Gastrocnemius medialis (tissue), 4 donors: ENCODE results near the gene PTGIS.

ENCODE experiments used
- CTCF ChIP-seq, 5 experiments: fragments of 450-650 bp in 3 of 5; fragments of 200-600 bp in 2 of 5; sonication (generic) in 2 of 5; IDR thresholded peaks in 4 of 5; conservative IDR thresholded peaks in 1 of 5; 1 replicate in 4 of 5; 2 replicates in 1 of 5; pipeline ENCODE4 v1.5.1; 2016 to 2019; ENCODE audit warnings: antibody characterized with exemption in 5 of 5, mild to moderate bottlenecking in 3 of 5, moderate library complexity in 3 of 5
- POLR2A ChIP-seq, 2 donors: fragments of 450-650 bp; IDR thresholded peaks; one replicate each; pipeline ENCODE4 v1.6.1; 2017; ENCODE audit warnings: antibody characterized with exemption in 2 of 2, mild to moderate bottlenecking in 2 of 2, moderate library complexity in 2 of 2

- no peak for TF ChIP-seq CTCF (IDR thresholded peaks at IDR 0.05 in 4 of 5, conservative IDR thresholded peaks at IDR 0.05 in 1 of 5)
- no peak for TF ChIP-seq POLR2A (IDR thresholded peaks at IDR 0.05)
Measured at GRCh38 chr20:49496043-49496442, 71.9 kb downstream of the PTGIS start.
